Measurements from ENCODE around the gene KPNA4. TPM values are rescaled to one million over a fixed set of nuclear protein-coding genes. Genes with fewer than 3 reads are reported as not detected.

The KPNA4 gene
- total RNA-seq, 1 experiment from 2014 or later = 76.7 TPM

DNA sequence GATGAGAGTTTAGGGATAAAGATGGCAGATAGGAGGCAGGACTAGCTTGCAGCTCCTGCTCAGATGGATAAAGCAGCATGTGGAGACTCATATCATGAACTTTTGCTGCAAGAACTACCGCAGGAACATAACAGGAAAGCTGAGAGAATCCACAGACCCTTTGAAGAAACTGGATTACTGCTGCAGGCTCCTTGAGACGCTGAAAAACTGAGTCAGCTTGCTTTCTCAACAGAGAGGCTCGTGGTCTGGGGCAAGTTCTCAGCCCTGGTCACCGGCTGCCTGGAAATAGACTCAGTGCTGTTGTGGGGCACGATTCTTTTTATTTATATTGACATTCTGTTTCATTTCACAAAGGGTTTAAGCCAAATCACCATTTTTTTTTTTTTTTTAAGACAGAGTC is 87.0 kb downstream of the KPNA4 start:
- no peak overlapping the region for H3T11ph ChIP-seq (ENCODE audit: low read length)
- H4K8ac ChIP-seq (replicated peaks; ENCODE audit: insufficient read length, low read depth, low read length) = no peak overlapping the region
- no peak overlapping the region for H3K18ac ChIP-seq (ENCODE audit: insufficient read length, low read depth, low read length)
- no peak overlapping the region for H2AK5ac ChIP-seq (ENCODE audit: insufficient read length, low read length)
- no peak overlapping the region for H3K9ac ChIP-seq (ENCODE audit: extremely low read depth, insufficient read length, low read length)
- H3K23me2 ChIP-seq (ENCODE audit: insufficient read length, low read depth, low read length, poor library complexity, severe bottlenecking) = no peaks in the 10 kb centered on the region
- H3K23ac ChIP-seq (ENCODE audit: insufficient read length, low read depth, low read length) = no peak overlapping the region
- H3K79me1 ChIP-seq (ENCODE audit: insufficient read depth, low read depth, low read length, poor library complexity, severe bottlenecking) = no peaks in the 10 kb centered on the region
- H3K4ac ChIP-seq (ENCODE audit: low read depth, low read length) = no peak overlapping the region
- no peak overlapping the region for H2BK120ac ChIP-seq (ENCODE audit: low read depth, low read length, poor library complexity, severe bottlenecking)
- H3K79me2 ChIP-seq (ENCODE audit: insufficient read depth, low read length) = no peaks in the 10 kb centered on the region
- no peaks in the 10 kb centered on the region for H3K9me3 ChIP-seq (ENCODE audit: control insufficient read depth, low read depth, low read length)
- H3K27me3 ChIP-seq (ENCODE audit: insufficient read depth, low read length) = no peaks in the 10 kb centered on the region
- no peaks in the 10 kb centered on the region for H4K20me1 ChIP-seq (ENCODE audit: control insufficient read depth, insufficient read depth, insufficient read length)
- Mint-ChIP-seq H3K27me3 (ENCODE audit: low read depth) (peaks cover 3% of the 10 kb centered on the region; the same call in 1 of the 2 replicates), H3K27ac (no peak overlapping the region), H3K36me3 (ENCODE audit: insufficient read depth in 1 of 3, low read depth in 3 of 3) (no peaks in the 10 kb centered on the region), H3K9me3 (no peaks in the 10 kb centered on the region), H3K4me3 (no peak overlapping the region), H3K4me1 (peaks cover 2 to 3% of the 10 kb centered on the region in 2 experiments; a peak in 1 of 4 replicates)
- H4K5ac ChIP-seq (ENCODE audit: insufficient read length, low read depth, low read length) = no peak overlapping the region
- H3K4me2 ChIP-seq (ENCODE audit: insufficient read depth, insufficient read length, low read length) = no peak overlapping the region
- DNase-seq = no peak
- no peak overlapping the region for H2BK15ac ChIP-seq (ENCODE audit: low read depth, low read length)
- H2BK5ac ChIP-seq (ENCODE audit: insufficient read length, low read length) = no peak overlapping the region
- H3K56ac ChIP-seq (ENCODE audit: insufficient read length, low read depth, low read length) = no peak overlapping the region
- no peak overlapping the region for H2BK12ac ChIP-seq (ENCODE audit: insufficient read length, low read depth, low read length)
- WGBS (ENCODE audit: extremely low coverage, insufficient read length, low lambda C conversion rate) = no CpG with 5 or more reads among the region's 5 CpGs
- H4K91ac ChIP-seq (ENCODE audit: insufficient read length, low read depth, low read length) = no peak overlapping the region
- H3K4me1 ChIP-seq (ENCODE audit: insufficient read depth, low read length) = no peaks in the 10 kb centered on the region
- no peak overlapping the region for H3K14ac ChIP-seq (ENCODE audit: insufficient read depth, low read length)
- no peak overlapping the region for H3K27ac ChIP-seq (ENCODE audit: insufficient read length, low read depth, low read length)
- H2AFZ ChIP-seq (ENCODE audit: low read length) = no peak overlapping the region
- TF ChIP-seq, protein P1, sequence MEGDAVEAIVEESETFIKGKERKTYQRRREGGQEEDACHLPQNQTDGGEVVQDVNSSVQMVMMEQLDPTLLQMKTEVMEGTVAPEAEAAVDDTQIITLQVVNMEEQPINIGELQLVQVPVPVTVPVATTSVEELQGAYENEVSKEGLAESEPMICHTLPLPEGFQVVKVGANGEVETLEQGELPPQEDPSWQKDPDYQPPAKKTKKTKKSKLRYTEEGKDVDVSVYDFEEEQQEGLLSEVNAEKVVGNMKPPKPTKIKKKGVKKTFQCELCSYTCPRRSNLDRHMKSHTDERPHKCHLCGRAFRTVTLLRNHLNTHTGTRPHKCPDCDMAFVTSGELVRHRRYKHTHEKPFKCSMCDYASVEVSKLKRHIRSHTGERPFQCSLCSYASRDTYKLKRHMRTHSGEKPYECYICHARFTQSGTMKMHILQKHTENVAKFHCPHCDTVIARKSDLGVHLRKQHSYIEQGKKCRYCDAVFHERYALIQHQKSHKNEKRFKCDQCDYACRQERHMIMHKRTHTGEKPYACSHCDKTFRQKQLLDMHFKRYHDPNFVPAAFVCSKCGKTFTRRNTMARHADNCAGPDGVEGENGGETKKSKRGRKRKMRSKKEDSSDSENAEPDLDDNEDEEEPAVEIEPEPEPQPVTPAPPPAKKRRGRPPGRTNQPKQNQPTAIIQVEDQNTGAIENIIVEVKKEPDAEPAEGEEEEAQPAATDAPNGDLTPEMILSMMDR (conservative IDR thresholded peaks at IDR 0.05) = no peak
- no peak overlapping the region for H2BK20ac ChIP-seq (ENCODE audit: low read depth, low read length, poor library complexity, severe bottlenecking)
